Astrocyte (in vitro differentiated cells and primary cell): ENCODE results near the gene UPB1. TPM values are rescaled to one million over a fixed set of nuclear protein-coding genes. Genes with fewer than 3 reads are reported as not detected.

Experiments used
- DNase-seq: peaks from one replicate; pipeline ENCODE4 v3.0.0-alpha.2; 2010; ENCODE audit warnings: low read depth
- FAIRE-seq: peaks from 2 replicates; lab custom pipeline; 2011; peaks lifted over from hg19 to GRCh38; lab: Jason Lieb, UNC
- H2AFZ ChIP-seq: 2 replicates; pipeline ENCODE4 v1.6.0; 2012; ENCODE audit warnings: low read depth, low read length, inconsistent platforms
- H3K27ac ChIP-seq: 2 replicates; pipeline ENCODE4 v1.5.1; 2011; ENCODE audit warnings: low read depth, low read length, inconsistent platforms
- H3K27me3 ChIP-seq: 2 replicates; pipeline ENCODE4 v1.6.0; 2011; ENCODE audit warnings: low read length, inconsistent platforms; ENCODE audit not compliant: insufficient read depth
- H3K36me3 ChIP-seq: 2 replicates; pipeline ENCODE4 v1.5.1; 2011; ENCODE audit warnings: low read length, inconsistent platforms; ENCODE audit not compliant: insufficient read depth
- H3K4me1 ChIP-seq: 2 replicates; pipeline ENCODE4 v1.5.1; 2011; ENCODE audit warnings: low read length, inconsistent platforms; ENCODE audit not compliant: insufficient read depth
- H3K4me2 ChIP-seq: 2 replicates; pipeline ENCODE4 v1.6.0; 2012; ENCODE audit warnings: low read length, inconsistent platforms
- H3K4me3 ChIP-seq: 2 replicates; pipeline ENCODE4 v1.5.1; 2011; ENCODE audit warnings: low read depth, mild to moderate bottlenecking, low read length, inconsistent platforms; ENCODE audit not compliant: insufficient read depth
- H3K79me2 ChIP-seq: 2 replicates; pipeline ENCODE4 v1.6.0; 2012; ENCODE audit warnings: mild to moderate bottlenecking, low read length, inconsistent platforms; ENCODE audit not compliant: insufficient read depth
- H3K9ac ChIP-seq: 2 replicates; pipeline ENCODE4 v1.6.0; 2012; ENCODE audit warnings: mild to moderate bottlenecking, low read length, inconsistent platforms
- H3K9me3 ChIP-seq: 2 replicates; pipeline ENCODE4 v1.5.1; 2012; ENCODE audit warnings: low read depth, mild to moderate bottlenecking, low read length, inconsistent platforms; ENCODE audit not compliant: insufficient read depth
- H4K20me1 ChIP-seq: 2 replicates; pipeline ENCODE4 v1.6.0; 2012; ENCODE audit warnings: low read length, inconsistent platforms; ENCODE audit not compliant: insufficient read depth
- H3K27ac Mint-ChIP-seq: one replicate; pipeline ENCODE4 v1.8.0; 2021; ENCODE audit warnings: mild to moderate bottlenecking, mixed read lengths; ENCODE audit not compliant: unreplicated experiment
- H3K27me3 Mint-ChIP-seq: one replicate; pipeline ENCODE4 v1.8.0; 2021; ENCODE audit warnings: low read depth, mixed read lengths; ENCODE audit not compliant: unreplicated experiment
- H3K36me3 Mint-ChIP-seq: one replicate; pipeline ENCODE4 v1.8.0; 2021; ENCODE audit warnings: low read depth, mixed read lengths; ENCODE audit not compliant: unreplicated experiment
- H3K4me1 Mint-ChIP-seq: one replicate; pipeline ENCODE4 v1.8.0; 2021; ENCODE audit warnings: low read depth, mixed read lengths; ENCODE audit not compliant: unreplicated experiment
- H3K4me3 Mint-ChIP-seq: one replicate; pipeline ENCODE4 v1.8.0; 2021; ENCODE audit warnings: mild to moderate bottlenecking, moderate library complexity, mixed read lengths; ENCODE audit not compliant: unreplicated experiment
- H3K9me3 Mint-ChIP-seq: one replicate; pipeline ENCODE4 v1.8.0; 2021; ENCODE audit warnings: mild to moderate bottlenecking, mixed read lengths; ENCODE audit not compliant: unreplicated experiment
- EZH2 ChIP-seq: IDR thresholded peaks from 2 replicates; pipeline ENCODE4 v1.6.1; 2012; ENCODE audit warnings: mild to moderate bottlenecking, low read length, inconsistent platforms; ENCODE audit not compliant: insufficient read depth
- total RNA-seq: library from RNA; stranded (reverse); gene quantifications from 2 replicates; pipeline ENCODE4 v1.2.1, GENCODE V29; 2021
- TF ChIP-seq, protein P1 (sequence below): IDR thresholded peaks from 2 replicates; pipeline ENCODE4 v1.5.1; 2011; ENCODE audit warnings: low read depth, mild to moderate bottlenecking, inconsistent platforms, low read length, moderate library complexity; ENCODE audit not compliant: insufficient read depth

UPB1 gene
- total RNA-seq, 1 donor from 2014 or later = 0.30 TPM

DNA sequence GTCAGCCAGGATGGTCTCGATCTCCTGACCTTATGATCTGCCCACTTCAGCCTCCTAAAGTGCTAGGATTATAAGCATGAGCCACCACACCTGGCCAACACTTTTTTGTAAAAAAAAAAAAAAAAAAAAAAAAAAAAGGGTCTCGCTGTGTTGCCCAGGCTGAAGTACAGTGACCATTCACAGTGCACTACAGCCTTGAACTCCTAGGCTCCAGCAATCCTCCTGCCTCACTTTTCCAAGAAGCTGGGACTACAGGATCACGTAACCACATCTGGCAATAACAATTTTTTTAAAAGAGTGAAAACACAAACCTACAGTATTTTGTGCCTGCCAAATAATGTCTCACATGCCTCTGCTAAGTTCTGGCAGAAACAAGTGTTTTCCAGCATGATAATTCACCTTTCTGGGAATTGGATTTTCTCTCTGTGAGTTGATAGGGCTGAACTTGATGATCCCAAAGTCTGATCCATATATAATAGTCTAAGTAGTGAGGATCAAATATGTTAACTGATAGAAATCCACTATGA is 37.2 kb upstream of the UPB1 start:
- no peaks in the 10 kb centered on the region for H3K36me3 Mint-ChIP-seq
- no peak overlapping the region for H3K27ac Mint-ChIP-seq
- H3K79me2 ChIP-seq = no peaks in the 10 kb centered on the region
- H3K27me3 Mint-ChIP-seq = peaks cover 4% of the 10 kb centered on the region
- H3K27me3 ChIP-seq = no peaks in the 10 kb centered on the region
- no peak for TF ChIP-seq EZH2
- TF ChIP-seq, protein P1, sequence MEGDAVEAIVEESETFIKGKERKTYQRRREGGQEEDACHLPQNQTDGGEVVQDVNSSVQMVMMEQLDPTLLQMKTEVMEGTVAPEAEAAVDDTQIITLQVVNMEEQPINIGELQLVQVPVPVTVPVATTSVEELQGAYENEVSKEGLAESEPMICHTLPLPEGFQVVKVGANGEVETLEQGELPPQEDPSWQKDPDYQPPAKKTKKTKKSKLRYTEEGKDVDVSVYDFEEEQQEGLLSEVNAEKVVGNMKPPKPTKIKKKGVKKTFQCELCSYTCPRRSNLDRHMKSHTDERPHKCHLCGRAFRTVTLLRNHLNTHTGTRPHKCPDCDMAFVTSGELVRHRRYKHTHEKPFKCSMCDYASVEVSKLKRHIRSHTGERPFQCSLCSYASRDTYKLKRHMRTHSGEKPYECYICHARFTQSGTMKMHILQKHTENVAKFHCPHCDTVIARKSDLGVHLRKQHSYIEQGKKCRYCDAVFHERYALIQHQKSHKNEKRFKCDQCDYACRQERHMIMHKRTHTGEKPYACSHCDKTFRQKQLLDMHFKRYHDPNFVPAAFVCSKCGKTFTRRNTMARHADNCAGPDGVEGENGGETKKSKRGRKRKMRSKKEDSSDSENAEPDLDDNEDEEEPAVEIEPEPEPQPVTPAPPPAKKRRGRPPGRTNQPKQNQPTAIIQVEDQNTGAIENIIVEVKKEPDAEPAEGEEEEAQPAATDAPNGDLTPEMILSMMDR = no peak
- no peak overlapping the region for H3K9ac ChIP-seq
- peaks cover 10% of the 10 kb centered on the region for H3K4me1 ChIP-seq
- DNase-seq (no peak), FAIRE-seq (no peak)
- H2AFZ ChIP-seq = no peak overlapping the region
- no peak overlapping the region for H3K4me3 ChIP-seq
- H4K20me1 ChIP-seq = no peaks in the 10 kb centered on the region
- no peaks in the 10 kb centered on the region for H3K9me3 ChIP-seq
- H3K9me3 Mint-ChIP-seq = no peaks in the 10 kb centered on the region
- no peaks in the 10 kb centered on the region for H3K36me3 ChIP-seq
- H3K27ac ChIP-seq = no peak overlapping the region
- H3K4me1 Mint-ChIP-seq = peaks cover 7% of the 10 kb centered on the region
- no peak overlapping the region for H3K4me3 Mint-ChIP-seq
- no peak overlapping the region for H3K4me2 ChIP-seq

DNA sequence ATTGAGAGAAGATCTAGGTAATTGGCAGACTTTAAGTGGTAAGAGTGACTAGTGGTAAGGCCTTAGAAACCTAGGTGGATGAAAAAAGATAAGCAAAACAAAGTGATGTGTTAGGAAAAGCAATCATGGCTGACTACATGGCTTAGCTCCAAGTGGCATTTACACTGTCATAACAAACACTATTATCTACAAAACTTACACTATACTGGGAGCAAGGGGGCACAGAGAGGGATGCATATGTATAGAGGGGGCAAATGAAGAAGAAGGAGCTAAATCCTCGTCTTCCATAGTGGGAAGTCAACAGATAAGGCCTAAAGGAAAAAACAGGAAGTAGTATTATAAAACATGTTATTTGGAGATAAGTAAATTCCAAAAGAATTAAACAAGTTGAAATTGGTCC is 35.2 kb upstream of the UPB1 start:
- no peak overlapping the region for H3K27ac ChIP-seq
- H3K9me3 ChIP-seq = no peaks in the 10 kb centered on the region
- Mint-ChIP-seq H3K4me3 (no peak overlapping the region), H3K27me3 (peaks cover 4% of the 10 kb centered on the region), H3K4me1 (peaks cover 10% of the 10 kb centered on the region), H3K9me3 (no peaks in the 10 kb centered on the region), H3K36me3 (no peaks in the 10 kb centered on the region), H3K27ac (no peak overlapping the region)
- FAIRE-seq = no peak
- H3K9ac ChIP-seq = no peak overlapping the region
- TF ChIP-seq, protein P1 = no peak
- TF ChIP-seq EZH2 = no peak
- no peak overlapping the region for H3K4me3 ChIP-seq
- no peaks in the 10 kb centered on the region for H3K36me3 ChIP-seq
- peak overlapping the region; percentile 9 for H2AFZ ChIP-seq
- H4K20me1 ChIP-seq = no peaks in the 10 kb centered on the region
- H3K4me1 ChIP-seq = peaks cover 12% of the 10 kb centered on the region
- no peaks in the 10 kb centered on the region for H3K27me3 ChIP-seq
- no peaks in the 10 kb centered on the region for H3K79me2 ChIP-seq
- no peak overlapping the region for H3K4me2 ChIP-seq
- no peak for DNase-seq

DNA sequence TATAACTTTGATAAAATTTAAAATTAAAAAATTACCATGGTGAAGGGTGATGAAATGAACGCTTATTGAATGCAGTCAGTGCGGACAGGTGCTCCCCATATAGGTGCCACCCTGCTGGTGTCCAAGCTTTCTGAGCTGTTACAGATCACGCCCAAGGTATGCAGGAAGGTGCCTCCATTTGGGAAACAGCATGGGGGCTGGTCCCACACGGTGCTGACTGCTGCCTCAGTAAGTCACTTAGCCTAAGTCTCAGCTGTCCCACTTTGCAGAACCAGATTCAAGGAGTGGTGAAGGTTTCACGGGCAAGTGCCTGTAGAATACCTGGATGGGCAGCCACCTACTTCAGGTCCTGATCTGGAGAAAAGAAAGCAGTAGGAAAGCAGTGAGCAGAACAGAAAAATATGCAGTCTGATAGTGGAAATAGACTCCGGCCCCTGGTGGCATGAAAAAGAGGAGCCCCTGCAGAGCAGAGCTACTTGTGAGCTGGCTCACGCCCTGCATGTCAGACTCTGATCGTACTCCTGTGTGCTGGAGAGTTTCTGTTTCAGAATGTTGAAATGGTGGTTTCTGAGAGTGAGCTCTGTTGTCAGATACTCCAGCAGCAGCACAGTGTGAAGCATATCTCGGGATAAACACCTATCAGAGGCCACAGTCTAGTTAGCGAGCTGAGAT is 34.6 kb upstream of the UPB1 start:
- peak overlapping the region; percentile 80 for H3K4me2 ChIP-seq
- no peaks in the 10 kb centered on the region for H3K36me3 Mint-ChIP-seq
- no peaks in the 10 kb centered on the region for H3K9me3 Mint-ChIP-seq
- DNase-seq = no peak
- no peaks in the 10 kb centered on the region for H3K27me3 ChIP-seq
- H3K9me3 ChIP-seq = no peaks in the 10 kb centered on the region
- H3K79me2 ChIP-seq = no peaks in the 10 kb centered on the region
- H3K4me3 Mint-ChIP-seq = no peak overlapping the region
- no peak for FAIRE-seq
- peak overlapping the region; percentile 58 for H3K9ac ChIP-seq
- peaks cover 18% of the 10 kb centered on the region for H3K4me1 ChIP-seq
- H3K27ac Mint-ChIP-seq = no peak overlapping the region
- no peak for TF ChIP-seq EZH2
- TF ChIP-seq, protein P1 = no peak
- H4K20me1 ChIP-seq = no peaks in the 10 kb centered on the region
- H3K27me3 Mint-ChIP-seq = peaks cover 4% of the 10 kb centered on the region
- H3K4me3 ChIP-seq = peak overlapping the region; percentile 20
- H2AFZ ChIP-seq = peak overlapping the region; percentile 76
- H3K4me1 Mint-ChIP-seq = peaks cover 13% of the 10 kb centered on the region
- H3K27ac ChIP-seq = peak overlapping the region; percentile 21
- H3K36me3 ChIP-seq = no peaks in the 10 kb centered on the region
